ENCODE data around the gene IFNA16. TPM values are rescaled to one million over a fixed set of nuclear protein-coding genes. Genes with fewer than 3 reads are reported as not detected.
A peak's percentile ranks its signal among the peaks of the same experiment; 100 is the strongest.
"Not testable (repeated sequence)": the region's sequence is repeated elsewhere in the genome, so short reads cannot be mapped to it uniquely, and the experiment has no call there.

The IFNA16 gene
- total RNA-seq, 1 donor: not detected

DNA sequence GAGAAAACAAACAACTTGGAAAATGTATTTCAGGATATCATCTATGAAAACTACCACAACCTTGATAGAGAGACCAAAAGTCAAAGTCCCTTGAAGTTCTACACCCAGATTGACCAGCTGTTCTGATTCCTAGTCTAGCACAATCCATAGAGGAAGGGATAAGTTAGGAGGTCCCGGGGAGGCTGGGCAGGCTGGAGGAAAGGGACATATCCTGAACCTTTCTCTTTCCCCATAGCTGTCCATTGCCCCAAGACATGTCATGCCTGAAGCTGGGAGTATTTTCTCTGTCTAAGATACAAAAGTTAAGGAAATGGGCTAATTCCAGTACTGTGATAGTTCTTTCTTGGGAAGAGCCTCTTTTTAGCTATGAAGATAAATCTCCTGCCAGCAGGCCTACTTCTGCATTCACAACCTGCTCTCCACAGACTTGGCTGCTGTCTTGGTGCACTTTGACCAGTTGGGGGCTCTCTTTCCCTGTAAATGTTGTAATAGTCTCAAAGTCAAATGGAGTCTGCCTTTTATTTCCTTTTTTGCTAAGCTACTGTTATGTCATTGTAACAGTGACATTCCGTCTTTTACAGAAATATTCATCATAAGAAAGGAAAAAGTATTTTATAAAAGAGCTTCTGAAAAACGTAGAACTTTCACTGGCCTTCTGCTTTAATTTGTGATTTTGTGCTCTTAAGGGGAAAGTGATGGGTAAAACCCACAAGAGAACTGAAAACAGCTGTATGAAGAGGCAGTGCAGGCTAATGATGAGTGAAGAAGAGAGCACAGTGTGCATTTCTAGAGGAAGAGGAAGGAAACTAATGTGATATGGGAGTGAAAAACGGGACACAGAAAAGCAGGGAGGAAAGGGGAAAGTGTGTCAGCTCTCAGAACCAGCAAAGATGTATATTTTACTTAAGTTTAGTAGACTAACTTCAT lies 34.0 kb downstream of the IFNA16 start:
- not testable (repeated sequence) for H3K4me3 ChIP-seq (ENCODE audit: low read depth, low read length)
- TF ChIP-seq, protein P1, sequence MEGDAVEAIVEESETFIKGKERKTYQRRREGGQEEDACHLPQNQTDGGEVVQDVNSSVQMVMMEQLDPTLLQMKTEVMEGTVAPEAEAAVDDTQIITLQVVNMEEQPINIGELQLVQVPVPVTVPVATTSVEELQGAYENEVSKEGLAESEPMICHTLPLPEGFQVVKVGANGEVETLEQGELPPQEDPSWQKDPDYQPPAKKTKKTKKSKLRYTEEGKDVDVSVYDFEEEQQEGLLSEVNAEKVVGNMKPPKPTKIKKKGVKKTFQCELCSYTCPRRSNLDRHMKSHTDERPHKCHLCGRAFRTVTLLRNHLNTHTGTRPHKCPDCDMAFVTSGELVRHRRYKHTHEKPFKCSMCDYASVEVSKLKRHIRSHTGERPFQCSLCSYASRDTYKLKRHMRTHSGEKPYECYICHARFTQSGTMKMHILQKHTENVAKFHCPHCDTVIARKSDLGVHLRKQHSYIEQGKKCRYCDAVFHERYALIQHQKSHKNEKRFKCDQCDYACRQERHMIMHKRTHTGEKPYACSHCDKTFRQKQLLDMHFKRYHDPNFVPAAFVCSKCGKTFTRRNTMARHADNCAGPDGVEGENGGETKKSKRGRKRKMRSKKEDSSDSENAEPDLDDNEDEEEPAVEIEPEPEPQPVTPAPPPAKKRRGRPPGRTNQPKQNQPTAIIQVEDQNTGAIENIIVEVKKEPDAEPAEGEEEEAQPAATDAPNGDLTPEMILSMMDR (IDR thresholded peaks at IDR 0.05; ENCODE audit: insufficient read depth, low read depth, low read length): peak; percentile 56
- DNase-seq (ENCODE audit: low read depth): peak; percentile 7

DNA sequence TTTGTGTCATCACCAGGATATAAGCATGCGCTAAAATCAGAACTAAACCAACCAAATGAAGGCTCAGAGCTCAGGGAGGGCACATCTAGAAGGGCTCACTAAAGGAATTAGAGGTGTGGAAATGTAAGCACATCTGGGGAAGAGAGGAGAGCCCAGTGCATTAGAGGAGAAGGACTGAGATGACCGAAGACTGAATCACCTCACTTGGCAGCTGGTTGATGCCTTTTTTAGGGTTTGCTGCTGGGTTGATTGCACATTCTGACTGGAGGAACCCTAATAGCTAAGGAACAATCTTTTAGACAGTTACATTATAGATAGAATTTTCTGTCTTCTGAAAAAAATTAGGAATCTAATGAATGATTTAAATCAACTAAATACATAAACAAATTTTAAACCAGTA lies 42.4 kb downstream of the IFNA16 start:
- H3K4me3 ChIP-seq (ENCODE audit: low read depth, low read length): no peak overlapping the region
- no peak for DNase-seq (ENCODE audit: low read depth)
- TF ChIP-seq, protein P1 (IDR thresholded peaks at IDR 0.05; ENCODE audit: insufficient read depth, low read depth, low read length): no peak

DNA sequence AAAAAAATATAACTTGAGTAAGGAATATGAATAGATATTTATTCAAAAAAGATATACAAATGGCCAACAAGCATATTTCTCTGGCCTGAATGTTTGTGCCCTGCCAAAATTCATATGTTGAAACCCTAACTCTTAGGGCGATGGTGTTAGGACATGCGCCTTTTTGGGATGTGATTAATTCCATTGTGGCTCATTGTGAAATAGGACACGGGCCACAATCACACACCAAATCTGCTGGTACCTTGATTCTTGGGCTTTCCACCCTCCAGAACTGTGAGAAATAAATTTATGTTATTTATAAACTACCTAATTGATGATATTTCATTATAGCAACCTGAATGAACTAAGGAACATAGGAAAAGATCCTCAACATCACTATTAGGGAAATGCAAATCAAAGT lies 45.0 kb downstream of the IFNA16 start:
- DNase-seq (ENCODE audit: low read depth): no peak
- TF ChIP-seq, protein P1 (IDR thresholded peaks at IDR 0.05; ENCODE audit: insufficient read depth, low read depth, low read length): no peak

DNA sequence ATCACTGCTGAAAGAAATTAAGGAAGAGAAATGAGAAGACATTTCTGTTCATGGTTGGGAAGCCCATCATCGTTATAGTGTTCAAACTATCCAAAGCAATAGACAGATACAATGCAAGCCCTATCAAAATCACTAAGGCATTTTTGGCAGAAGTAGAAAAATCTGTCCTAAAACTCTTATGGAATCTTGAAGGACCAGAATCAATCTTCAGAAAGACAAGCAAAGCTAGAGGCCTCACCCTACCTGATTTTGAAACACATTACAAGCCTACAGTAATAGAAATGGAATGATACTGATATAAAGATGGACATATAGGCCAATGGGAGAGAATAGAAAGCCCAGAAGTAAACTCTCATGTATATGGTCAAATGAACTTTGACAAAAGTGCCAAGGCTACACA lies 45.8 kb downstream of the IFNA16 start:
- DNase-seq (ENCODE audit: low read depth): no peak
- TF ChIP-seq, protein P1 (IDR thresholded peaks at IDR 0.05; ENCODE audit: insufficient read depth, low read depth, low read length): no peak
- no peak overlapping the region for H3K4me3 ChIP-seq (ENCODE audit: low read depth, low read length)

More for the DNA sequence above, 45.0 kb downstream of the IFNA16 start:
- H3K4me3 ChIP-seq (ENCODE audit: low read depth, low read length): no peak overlapping the region

DNA sequence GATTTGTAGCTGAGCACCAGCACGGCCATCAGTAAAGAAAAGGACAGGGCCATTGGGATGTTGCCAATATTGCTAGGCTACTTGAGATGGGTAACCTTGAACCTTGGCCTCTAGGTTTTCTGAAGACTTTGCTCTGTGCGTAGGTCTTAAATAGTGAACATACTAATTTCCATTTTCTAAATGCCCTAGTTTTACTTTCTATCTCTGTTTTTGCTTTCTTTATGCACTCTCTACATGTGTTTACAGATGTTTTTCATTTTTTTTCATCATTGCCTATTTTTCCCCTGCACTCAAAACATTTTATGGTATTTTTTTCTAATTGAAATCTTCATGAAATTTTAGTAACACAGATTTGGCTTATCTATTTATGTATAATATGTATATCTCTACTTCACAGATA lies 50.6 kb downstream of the IFNA16 start, which contains the start of gene IFNA21:
IFNA21 (minus strand) TSS at position 101 of the 400 bp plus-strand sequence; CDS start at position 53, 48 bp downstream.
- not testable (repeated sequence) for DNase-seq (ENCODE audit: low read depth); H3K4me3 ChIP-seq (ENCODE audit: low read depth, low read length)

Other genes with a start within 250 kb of the IFNA16 start
- 10.0 and 22.0 TPM in 2 replicates for gene HACD4, start 185.7 kb downstream of the IFNA16 start, total RNA-seq
- not detected in 2 replicates for gene IFNB1, start 139.4 kb downstream of the IFNA16 start, total RNA-seq
- gene IFNW1, start 75.5 kb downstream of the IFNA16 start, total RNA-seq: not detected in 2 replicates
- gene IFNA21, start 50.7 kb downstream of the IFNA16 start, total RNA-seq: not detected in 2 replicates
- gene IFNA4, start 29.7 kb downstream of the IFNA16 start, total RNA-seq: not detected in 2 replicates
- gene IFNA7, start 15.1 kb downstream of the IFNA16 start, total RNA-seq: not detected in 2 replicates
- gene IFNA10, start 10.2 kb downstream of the IFNA16 start, total RNA-seq: not detected in 2 replicates
- not detected in 2 replicates for gene IFNA17, start 10.9 kb upstream of the IFNA16 start, total RNA-seq
- not detected in 2 replicates for gene IFNA14, start 22.7 kb upstream of the IFNA16 start, total RNA-seq
- under 0.01 TPM in 1 of 2 replicates, not detected in the other for gene IFNA5, start 88.0 kb upstream of the IFNA16 start, total RNA-seq
- gene KLHL9, start 118.1 kb upstream of the IFNA16 start, total RNA-seq: 34.8 and 57.9 TPM in 2 replicates
- not detected in 2 replicates for gene IFNA6, start 133.6 kb upstream of the IFNA16 start, total RNA-seq
- gene IFNA13, start 150.7 kb upstream of the IFNA16 start, total RNA-seq: not detected in 2 replicates
- not detected in 2 replicates for gene IFNA2, start 168.1 kb upstream of the IFNA16 start, total RNA-seq
- not detected in 2 replicates for gene IFNA8, start 191.8 kb upstream of the IFNA16 start, total RNA-seq
- not detected in 2 replicates for gene IFNA1, start 223.1 kb upstream of the IFNA16 start, total RNA-seq

Data from fibroblast of villous mesenchyme (primary cell).